NCI-H748 (cell line): ENCODE results near the gene ANKRD28.

ENCODE experiments used
- DNase-seq: peaks from one replicate; lab custom pipeline; 2025; ENCODE audit not compliant: unreplicated experiment; lab: John Stamatoyannopoulos, UW

ANKRD28 gene

DNA sequence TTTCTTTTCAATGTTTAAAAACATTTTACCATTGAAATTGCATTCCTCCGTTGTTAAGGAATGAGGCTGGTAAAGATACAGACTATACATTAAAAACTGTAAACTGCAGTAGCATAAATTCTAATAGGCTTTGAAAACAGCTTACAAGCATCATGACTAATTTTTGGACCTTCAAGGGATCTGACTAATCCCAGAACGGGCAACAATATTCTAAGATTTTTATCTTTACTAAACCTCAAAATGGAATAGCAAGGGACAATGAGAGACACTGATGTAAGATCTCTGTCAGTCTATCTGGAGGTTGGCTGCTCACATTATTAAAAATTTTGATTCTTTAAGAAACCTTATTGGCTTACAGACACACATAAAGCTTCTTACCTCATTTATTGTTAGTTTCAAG, 121.5 kb downstream of the ANKRD28 start:
- no peak for DNase-seq

- no peak for DNase-seq
These were observed 124.2 kb downstream of the ANKRD28 start for GRCh38 chr3:15673536-15673935.

DNA sequence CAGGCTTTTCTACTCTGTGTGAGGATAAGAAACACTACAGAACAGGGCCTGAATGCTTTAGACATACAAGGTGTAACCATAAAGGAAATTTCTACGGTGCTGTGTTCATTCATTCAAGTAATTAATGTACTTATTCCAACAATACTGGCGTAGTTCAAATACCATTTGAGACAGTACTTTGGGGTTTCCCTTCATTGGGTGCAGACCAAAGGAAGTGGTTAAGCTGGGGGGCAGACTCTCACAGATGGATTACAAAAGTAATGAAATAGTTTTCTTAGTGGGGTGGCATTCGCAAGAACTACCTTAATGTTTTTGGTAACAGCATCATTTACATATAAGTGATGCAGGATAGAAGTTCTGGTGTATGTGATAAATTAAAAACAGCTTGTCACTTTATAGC, 130.3 kb downstream of the ANKRD28 start:
- DNase-seq, result no peak

GRCh38 chr3:15666277-15666676, 131.5 kb downstream of the ANKRD28 start:
- DNase-seq, result peak; percentile 20

DNA sequence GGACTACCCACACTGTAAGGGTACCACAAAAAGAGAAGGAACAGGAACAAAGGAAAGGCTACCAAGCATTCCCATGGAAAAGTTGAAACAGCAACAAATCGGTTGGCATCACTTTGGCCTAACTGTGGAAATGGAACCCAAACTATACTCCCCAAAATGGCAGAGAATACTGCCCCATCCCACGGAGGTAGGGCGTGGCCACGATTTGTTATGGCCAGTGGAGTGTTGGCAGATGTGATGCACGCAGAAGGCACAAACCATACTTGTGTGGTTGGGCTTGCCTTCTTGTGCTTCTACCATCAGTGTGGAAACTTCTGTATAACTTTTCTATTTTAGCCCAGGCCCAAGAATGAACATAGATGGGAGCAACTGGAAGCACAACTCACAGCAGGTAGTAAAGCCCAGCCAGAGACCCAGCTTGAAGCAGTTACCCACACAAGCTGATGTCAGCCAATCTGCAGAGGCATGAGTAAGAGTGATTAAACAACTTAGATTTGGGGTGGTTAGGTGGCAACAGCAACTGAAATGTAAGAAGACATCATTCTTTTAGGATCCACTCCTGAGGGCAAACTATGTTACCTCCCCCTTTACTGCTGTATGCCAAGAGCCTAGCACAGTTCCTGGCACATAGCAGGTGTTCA, 132.1 kb downstream of the ANKRD28 start:
- DNase-seq, result no peak

DNA sequence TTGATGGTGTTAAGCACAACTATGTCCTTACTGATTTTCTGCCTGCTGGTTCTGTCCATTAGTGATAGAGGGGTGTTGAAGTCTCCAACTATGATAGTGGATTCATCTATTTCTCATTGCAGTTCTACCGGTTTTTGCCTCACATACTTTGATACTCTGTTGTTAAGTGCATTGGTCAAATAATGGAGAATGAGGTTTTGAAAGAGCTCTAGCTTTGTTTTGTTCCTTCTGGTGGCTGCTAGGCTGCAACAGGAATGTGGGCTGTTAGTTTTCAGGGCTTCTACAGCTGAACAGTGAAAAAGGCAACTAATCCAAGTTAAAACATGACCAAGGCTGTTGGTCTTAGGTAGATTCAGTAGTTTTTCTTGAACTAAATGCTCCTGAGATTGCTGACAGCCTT, 133.6 kb downstream of the ANKRD28 start:
- DNase-seq, result no peak

GRCh38 chr3:15660055-15660935, 137.5 kb downstream of the ANKRD28 start:
- DNase-seq, result no peak

DNA sequence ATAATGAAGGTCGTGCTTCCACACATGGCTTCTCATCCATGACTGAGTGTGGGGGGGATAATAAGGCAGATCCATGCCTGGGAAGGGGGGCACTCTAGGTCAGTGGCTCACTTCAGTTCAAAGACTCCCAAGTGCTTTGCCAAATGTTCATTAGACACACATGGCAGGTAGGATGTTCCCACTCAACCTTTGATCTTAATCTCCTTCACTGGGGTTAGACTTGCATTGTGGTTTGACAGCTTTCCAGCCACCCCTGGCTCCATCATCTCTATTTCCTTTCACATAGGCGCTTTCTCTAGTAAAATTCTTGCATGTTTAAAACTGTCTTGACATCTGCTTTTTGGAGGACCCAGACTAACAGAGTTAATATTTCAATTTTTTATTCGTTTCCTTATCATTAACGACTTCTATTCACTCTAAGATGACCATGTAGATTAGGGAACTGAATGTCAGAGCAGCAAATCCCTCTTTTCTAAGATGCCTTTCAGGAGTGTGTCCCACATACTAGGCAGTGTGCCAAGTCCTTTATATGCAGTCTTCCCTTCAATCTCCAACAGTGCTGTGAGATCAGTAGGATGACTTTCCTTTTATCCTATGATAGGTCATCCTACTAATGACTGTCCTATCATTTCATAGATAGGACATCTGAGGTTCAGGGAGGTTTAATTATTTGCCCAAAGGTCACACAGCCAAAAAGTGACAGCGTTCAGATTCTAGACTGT, 138.4 kb downstream of the ANKRD28 start:
- DNase-seq, result no peak

DNA sequence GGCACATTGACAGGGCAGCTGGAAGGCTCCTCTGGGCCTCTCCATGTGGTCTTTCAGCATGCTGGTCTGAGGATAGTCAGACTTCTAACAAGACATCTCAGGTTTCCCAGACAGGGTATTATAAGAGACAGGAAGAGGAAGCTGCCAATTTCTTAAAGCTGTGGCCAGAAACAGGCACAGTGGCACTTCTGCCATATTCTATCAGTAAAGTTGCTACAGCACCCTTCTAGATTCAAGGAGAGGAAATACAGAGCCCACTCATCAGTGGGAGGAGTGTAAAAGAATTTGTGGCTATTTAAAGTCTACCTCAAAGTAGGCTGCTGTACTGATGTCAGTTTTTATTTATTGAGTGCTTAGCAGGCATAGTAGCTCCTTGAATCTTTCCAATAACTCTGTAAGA, 140.8 kb downstream of the ANKRD28 start:
- no peak for DNase-seq

DNA sequence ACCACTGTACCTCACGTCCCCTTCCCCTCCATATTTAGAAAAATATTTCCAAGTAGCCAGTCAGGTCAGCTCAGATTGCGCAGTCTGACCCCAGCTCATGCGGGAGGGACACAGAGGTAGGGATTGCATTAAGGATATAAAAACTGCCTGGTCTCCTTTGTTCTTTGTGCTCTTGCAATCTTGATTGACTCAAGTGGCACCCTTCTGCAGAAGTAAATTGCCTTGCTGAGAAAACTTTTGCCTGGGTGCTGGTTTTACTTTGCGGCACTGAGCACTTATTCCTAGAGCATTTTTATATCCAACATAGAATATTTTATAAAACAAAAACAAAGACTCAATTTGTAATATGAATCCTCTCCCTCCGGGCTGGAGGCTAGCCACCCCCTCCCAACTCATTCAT, 141.4 kb downstream of the ANKRD28 start:
- no peak for DNase-seq

GRCh38 chr3:15654891-15655290, 142.9 kb downstream of the ANKRD28 start:
- no peak for DNase-seq

GRCh38 chr3:15654127-15654526, 143.7 kb downstream of the ANKRD28 start:
- DNase-seq, result no peak

GRCh38 chr3:15653321-15653720, 144.5 kb downstream of the ANKRD28 start:
- no peak for DNase-seq

DNA sequence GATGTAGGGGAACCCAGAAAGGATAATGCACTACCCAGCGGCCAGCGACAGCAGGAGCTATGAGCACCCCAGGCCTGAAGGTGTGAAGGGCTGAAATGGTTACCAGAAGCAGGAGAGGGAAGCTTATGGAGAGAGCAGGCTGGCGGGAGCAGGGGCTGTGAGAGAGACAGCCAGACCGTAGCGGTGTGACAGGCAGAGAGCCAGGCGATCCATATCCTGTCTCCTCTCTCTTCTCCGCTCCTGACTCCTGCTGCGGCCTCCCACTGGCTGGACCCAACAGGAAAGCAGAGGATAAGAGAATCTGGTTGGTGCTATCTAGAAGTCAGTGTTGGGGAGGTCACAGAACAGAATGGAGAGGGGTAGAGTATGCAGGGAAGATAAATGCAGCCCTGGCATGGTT, 146.4 kb downstream of the ANKRD28 start:
- DNase-seq, result no peak

- no peak for DNase-seq
These were observed 147.9 kb downstream of the ANKRD28 start for GRCh38 chr3:15649858-15650257.

DNA sequence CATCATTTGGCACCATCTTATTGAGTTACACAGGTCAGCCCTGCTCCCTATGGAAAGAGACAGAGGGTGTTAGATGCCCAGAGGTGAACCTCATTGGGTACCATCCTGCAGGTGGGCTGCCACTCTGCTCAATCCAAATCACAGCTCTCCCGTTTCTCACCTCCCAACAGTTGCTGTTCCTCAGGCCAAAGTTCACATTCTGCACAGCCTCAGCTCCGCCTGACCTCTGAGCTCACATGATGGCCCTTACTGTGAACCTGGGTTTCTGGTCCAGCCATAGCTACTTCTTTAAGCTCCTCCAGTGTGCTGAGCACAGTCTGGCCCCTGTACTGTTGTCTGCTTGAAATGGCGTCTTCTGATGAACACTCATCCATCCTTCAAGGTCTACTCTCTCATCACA, 148.4 kb downstream of the ANKRD28 start:
- no peak for DNase-seq

- DNase-seq, result no peak
These were observed 150.1 kb downstream of the ANKRD28 start for GRCh38 chr3:15647611-15648167.

DNA sequence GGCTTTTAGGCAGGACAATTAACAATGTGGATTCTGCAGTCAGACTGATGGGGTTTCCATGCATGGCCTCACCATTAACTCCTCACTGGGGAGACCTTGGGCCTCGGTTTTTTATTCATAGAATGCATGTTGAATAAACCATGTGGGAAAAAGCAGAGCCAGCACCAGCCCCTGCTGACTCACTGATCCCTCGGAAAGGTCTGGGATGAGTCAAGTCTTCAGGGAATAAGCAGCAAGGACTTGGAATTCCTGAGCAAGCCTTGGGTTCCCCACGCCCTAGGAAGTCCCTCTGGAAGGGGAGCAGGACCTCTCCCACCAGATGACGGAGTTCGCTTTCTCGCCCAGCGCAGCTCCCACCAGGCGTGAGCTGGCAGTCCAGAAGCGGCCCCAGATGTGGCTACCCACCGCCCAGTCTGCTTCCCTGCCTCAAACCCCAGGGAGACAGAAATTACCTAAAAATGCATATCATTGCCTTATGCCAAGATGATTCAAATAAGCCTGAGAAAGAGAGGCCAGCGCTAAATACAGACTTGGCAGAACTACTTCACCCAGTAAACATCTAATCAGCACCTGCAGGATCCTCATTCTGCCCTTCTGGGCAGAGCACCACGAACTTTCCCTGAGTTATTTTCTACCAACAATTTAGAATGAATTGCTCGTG, 150.8 kb downstream of the ANKRD28 start:
- DNase-seq, result no peak

DNA sequence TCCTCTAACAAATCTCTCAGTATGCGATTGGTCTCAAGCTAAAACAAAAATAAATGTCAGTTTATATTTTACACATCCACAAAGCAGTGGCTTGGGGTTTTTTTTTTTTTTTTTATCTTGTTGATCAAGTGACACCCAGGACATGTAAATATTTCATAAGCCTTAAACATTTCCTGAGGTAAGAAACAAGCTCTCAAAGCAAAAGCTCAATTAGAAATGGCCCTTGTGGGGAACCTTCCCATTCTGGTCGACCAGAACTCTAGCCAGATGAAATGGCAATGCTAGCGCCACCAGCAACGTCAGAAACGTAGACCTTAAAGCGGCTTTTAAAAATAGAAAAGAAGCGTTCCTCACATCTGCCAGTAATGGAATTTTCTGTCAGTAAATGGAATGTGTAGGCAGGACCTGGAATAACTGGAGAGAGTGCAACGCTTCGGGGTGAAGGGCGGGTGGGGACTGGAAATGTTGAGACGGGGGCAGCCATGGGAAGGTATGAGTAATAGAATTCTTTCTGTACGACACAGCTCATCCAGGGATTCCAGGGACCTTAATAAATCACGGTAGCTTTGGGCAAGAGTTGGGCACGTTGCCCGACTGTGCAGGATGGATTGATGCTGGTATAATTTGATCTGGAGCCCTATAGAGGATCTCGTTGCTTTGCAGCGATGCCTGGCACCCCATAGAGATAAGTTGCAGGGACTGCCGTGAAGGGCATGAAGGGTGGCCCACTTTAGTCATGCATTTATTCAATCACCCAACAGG, 151.9 kb downstream of the ANKRD28 start:
- no peak for DNase-seq

DNA sequence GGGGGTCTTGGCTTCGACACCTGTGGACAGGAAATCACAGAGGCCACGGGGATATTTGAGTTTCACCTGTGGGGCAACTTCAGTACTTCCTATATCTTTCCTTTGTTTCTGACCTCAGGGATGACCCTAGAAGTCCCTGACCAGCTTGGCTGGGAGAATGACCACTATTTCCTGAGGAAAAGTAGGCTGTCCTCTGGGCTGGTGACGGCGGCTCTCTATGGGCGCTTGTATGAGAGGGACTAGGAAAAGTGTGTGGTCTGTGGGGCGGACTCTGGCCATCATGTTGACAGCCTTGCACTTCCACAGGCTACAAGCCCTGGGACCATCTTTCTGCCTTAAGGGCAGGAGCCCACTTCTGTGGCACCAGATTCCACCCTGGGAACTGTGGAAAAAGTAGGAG, 152.5 kb downstream of the ANKRD28 start:
- DNase-seq, result no peak
